ENCODE measurements around the gene CDH13.
A peak's percentile ranks its signal among the peaks of the same experiment; 100 is the strongest.

CDH13 gene

DNA sequence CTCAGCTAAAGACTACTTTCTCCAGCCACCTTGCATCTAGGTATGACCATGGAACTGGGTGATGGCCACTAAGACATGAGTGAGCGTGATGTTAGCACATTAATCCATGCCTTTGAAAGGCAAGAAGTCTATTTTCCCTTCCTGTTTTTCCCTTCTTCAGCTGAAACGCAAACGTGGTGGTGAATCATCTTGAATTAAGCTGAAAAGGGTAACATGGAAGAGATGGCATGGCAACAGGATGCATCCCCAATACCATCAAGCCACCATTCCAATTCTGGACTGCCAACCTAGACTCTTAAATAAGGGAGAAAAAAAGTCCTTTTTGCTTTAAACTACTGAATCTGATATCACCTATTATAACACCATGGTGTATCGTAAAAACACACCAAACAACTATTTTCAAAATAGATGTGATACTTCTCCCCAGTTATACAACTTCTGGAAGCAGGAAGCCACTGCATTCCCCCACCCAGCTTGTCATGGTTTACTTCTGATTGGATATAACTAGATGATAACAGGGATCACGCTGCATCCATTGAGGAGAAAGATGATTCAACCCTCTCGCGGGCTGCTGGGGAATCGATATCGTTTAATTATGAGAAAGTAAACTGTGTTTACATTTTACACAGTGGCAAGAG is 368.6 kb downstream of the CDH13 start:
- H3K4me3 ChIP-seq (replicated peaks; ENCODE audit: low read depth, low read length) = peak overlapping the region; percentile 40
- DNase-seq (ENCODE audit: low read depth) = no peak
- TF ChIP-seq, protein P1, sequence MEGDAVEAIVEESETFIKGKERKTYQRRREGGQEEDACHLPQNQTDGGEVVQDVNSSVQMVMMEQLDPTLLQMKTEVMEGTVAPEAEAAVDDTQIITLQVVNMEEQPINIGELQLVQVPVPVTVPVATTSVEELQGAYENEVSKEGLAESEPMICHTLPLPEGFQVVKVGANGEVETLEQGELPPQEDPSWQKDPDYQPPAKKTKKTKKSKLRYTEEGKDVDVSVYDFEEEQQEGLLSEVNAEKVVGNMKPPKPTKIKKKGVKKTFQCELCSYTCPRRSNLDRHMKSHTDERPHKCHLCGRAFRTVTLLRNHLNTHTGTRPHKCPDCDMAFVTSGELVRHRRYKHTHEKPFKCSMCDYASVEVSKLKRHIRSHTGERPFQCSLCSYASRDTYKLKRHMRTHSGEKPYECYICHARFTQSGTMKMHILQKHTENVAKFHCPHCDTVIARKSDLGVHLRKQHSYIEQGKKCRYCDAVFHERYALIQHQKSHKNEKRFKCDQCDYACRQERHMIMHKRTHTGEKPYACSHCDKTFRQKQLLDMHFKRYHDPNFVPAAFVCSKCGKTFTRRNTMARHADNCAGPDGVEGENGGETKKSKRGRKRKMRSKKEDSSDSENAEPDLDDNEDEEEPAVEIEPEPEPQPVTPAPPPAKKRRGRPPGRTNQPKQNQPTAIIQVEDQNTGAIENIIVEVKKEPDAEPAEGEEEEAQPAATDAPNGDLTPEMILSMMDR (IDR thresholded peaks at IDR 0.05; ENCODE audit: low read length, missing control alignments) = no peak

DNA sequence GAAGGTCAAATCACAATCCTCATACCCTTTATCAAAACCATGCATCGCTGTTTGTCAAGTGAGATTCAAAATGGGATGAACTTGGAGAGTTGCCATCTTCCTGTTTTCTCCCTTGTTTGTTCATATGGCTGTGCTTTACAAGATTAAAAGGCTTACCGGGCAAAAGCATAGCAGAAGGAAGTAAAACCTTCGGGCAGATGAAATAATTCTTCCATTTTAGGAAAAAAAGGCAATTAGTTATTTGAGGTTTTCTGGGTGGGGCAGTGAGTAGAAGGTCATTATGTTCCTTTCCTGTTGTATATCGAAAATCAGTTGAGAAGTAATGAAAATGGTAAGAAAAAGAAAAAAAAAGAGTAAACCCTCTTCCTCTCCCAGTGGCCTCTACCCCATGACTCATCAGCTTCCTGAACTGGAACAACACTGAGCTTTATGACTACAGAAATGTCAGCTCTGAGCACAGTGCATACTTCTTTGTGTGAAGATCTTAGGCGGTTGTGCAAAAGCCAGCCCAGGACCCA is 369.2 kb downstream of the CDH13 start:
- peak; percentile 94 for DNase-seq (ENCODE audit: low read depth)
- TF ChIP-seq, protein P1 (IDR thresholded peaks at IDR 0.05; ENCODE audit: low read length, missing control alignments) = no peak
- peak overlapping the region; percentile 40 for H3K4me3 ChIP-seq (replicated peaks; ENCODE audit: low read depth, low read length)

DNA sequence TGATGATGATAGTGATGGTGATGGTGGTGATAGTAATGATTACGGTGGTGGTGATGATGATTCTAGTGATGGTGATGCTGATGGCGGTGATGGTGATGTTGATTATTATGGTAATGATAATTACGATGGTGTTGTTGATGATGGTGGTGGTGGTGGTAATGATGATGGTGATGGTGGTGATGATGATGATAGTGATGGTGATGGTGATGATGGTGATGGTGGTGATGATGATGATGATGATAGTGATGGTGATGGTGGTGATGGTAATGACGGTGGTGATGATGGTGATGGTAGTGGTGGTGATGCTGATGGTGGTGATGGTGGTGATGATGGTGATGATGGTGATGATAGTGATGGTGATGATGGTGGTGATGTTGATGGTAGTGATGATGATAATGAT is 370.0 kb downstream of the CDH13 start:
- DNase-seq (ENCODE audit: low read depth) = no peak
- TF ChIP-seq, protein P1 (IDR thresholded peaks at IDR 0.05; ENCODE audit: low read length, missing control alignments) = no peak

DNA sequence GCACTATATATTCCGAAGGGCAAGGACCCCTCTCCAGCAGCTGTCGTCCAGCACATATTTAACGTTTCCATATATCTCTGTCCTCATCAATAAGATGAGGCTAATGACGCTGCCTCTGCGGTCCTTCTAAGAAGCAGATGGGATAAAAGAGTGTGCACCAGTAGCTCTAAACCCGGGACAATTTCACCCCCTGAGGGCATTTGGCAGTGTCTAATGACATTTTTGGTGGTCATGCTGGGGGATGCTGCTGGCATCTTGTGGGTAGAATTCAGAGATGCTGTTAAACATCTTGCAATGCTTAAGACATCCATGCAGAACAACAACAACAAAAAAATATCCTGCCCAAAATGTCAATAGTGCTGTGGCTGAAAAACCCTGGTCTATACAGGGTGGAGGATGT is 372.9 kb downstream of the CDH13 start:
- H3K4me3 ChIP-seq (replicated peaks; ENCODE audit: low read depth, low read length) = no peak overlapping the region
- TF ChIP-seq, protein P1 (IDR thresholded peaks at IDR 0.05; ENCODE audit: low read length, missing control alignments) = no peak

More for the DNA sequence above, 370.0 kb downstream of the CDH13 start:
- no peak overlapping the region for H3K4me3 ChIP-seq (replicated peaks; ENCODE audit: low read depth, low read length)

DNA sequence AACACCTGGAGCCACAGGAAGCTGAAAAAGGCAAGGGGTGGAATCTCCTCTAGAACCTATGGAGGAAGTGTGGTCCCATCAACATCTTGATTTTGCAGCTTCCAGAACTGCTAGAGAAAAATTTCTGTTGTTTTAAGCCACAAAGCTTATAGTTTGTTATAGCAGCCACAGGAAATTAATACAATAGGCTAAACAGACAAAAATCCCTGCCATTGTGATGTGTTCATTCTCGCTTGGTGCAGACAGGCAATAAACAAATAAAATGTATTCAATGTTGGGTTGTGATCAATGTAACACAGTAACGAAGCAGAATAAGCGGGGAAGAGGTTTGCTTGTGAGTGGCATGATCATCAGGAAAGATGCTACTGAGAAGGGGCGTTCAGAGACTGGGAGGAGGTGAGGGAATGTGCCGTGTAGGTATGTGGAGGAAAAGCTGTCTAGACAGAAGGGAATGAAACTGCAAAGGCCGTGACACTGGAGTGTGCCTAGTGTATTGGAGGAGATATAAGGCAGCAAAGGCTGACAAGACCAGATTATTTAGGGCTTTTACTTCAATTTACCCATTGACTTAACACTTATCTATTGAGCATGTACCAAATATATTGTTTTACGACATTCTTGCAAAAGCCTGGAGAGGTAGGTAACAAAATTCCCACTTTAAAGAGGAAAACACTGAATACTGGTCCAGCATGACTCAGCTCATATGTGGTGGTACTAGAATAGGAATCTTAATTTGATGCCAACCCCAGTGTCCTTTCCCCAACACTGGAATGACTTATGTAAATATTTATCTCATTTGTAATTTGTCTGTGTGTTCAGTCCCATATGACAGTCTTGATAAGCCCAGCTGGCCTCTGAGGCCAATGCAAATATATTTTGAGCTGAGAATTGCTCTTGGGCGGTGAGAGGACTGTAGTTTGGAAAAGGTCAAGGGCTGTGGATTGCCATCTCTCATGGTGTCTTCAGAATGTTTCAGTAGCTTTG is 375.9 kb downstream of the CDH13 start:
- peak; percentile 27 for DNase-seq (ENCODE audit: low read depth)
- H3K4me3 ChIP-seq (replicated peaks; ENCODE audit: low read depth, low read length) = no peak overlapping the region
- TF ChIP-seq, protein P1 (IDR thresholded peaks at IDR 0.05; ENCODE audit: low read length, missing control alignments) = no peak

More for the DNA sequence above, 372.9 kb downstream of the CDH13 start:
- no peak for DNase-seq (ENCODE audit: low read depth)

DNA sequence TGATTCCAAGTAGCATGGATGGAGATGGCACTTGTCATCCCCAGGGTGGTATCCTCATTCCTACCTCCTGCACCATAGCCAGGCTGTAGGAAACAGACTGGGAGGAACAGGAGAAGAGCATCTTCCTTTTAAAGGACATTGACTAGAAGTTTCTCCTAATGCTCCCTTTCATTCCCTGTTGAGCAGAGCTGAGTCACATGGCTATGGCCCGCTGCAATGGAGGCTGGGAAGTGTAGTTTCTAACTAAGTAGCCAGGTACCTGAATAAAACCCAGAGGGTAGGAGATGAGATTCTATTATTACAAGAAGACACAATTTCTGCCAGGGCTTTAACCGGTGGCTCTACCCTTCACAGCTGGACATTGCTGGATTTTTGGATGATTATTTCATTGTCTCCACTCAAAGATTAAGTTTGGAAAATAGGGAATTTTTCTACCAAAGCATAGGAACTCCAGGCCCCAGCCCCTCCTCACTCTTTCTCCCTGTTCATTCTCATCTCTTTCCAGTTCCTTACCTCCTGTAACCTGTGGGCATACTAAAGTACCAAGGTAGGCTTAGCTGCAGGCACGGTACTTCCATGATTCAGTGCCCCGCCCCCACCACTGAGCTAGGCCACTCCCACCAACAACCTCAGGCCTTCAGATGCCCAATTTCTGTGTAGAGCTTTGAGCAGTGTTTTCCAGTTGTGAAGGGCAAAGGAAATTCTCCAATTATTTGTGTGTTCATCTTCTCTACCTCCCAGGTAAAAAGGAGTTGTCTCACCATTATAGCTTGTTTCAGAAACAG is 378.3 kb downstream of the CDH13 start:
- H3K4me3 ChIP-seq (replicated peaks; ENCODE audit: low read depth, low read length) = no peak overlapping the region
- DNase-seq (ENCODE audit: low read depth) = no peak
- TF ChIP-seq, protein P1 (IDR thresholded peaks at IDR 0.05; ENCODE audit: low read length, missing control alignments) = no peak

Data from fibroblast of pulmonary artery (primary cell).